Skeletal muscle tissue (tissue), 4 donors: ENCODE results near the gene DGKI. TPM values are rescaled to one million over a fixed set of nuclear protein-coding genes. Genes with fewer than 3 reads are reported as not detected.
"Not testable (repeated sequence)": the region's sequence is repeated elsewhere in the genome, so short reads cannot be mapped to it uniquely, and the experiment has no call there.

Source experiments
- H3K27ac ChIP-seq: one replicate; pipeline ENCODE4 v1.7.0; 2013; ENCODE audit warnings: mild to moderate bottlenecking, low read depth, low read length, inconsistent platforms
- H3K27me3 ChIP-seq, 3 donors: one replicate each; pipeline ENCODE4 v1.7.0; 2013; ENCODE audit warnings: low read length in 3 of 3; ENCODE audit not compliant: control insufficient read depth in 3 of 3, insufficient read depth in 3 of 3
- H3K36me3 ChIP-seq, 3 donors: one replicate each; pipeline ENCODE4 v1.7.0; 2013; ENCODE audit warnings: low read length in 3 of 3; ENCODE audit not compliant: control insufficient read depth in 3 of 3, insufficient read depth in 3 of 3
- H3K4me1 ChIP-seq, 3 donors: one replicate each; pipeline ENCODE4 v1.7.0; 2013; ENCODE audit warnings: low read length in 3 of 3, mild to moderate bottlenecking in 3 of 3; ENCODE audit not compliant: control insufficient read depth in 3 of 3, insufficient read depth in 3 of 3
- H3K4me3 ChIP-seq, 3 donors: one replicate each; pipeline ENCODE4 v1.7.0; 2013; ENCODE audit warnings: low read length in 3 of 3
- H3K9ac ChIP-seq, 3 donors: one replicate each; pipeline ENCODE4 v1.7.0; 2013; ENCODE audit warnings: low read length in 3 of 3, mild to moderate bottlenecking in 3 of 3, moderate library complexity in 2 of 3, low read depth in 1 of 3
- H3K9me3 ChIP-seq, 3 donors: one replicate each; pipeline ENCODE4 v1.7.0; 2013; ENCODE audit warnings: low read length in 3 of 3; ENCODE audit not compliant: control insufficient read depth in 3 of 3
- total RNA-seq: library from RNA; depleted of rRNA; stranded (reverse); fragments of >200 nt; gene quantifications from one replicate; pipeline ENCODE4 v1.2.3, GENCODE V29; 2014
- donor health status: Osteomylitis.

Gene DGKI
- total RNA-seq, 1 donor from 2014 or later, result 1.0 TPM

DNA sequence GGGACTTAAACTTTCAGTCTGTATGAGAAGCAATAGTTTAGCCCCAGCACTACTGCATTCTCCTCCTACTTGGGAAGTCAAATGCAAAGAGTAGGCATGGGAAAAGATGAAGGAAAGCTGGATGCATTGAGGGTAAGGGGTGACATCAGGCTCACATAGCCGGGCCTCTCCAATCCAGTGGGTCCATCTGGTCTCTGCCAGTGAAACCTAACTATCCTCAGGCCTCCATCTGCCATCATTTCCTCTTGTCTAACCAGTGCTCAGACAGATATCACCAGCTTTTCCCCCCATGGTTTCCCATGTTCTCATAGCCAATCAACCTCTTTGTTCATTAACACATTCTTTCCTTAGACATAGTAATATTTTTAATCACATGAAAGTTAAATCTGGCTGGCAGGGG, 118.3 kb downstream of the DGKI start:
- no peaks in the 10 kb centered on the region for H3K9me3 ChIP-seq
- H3K36me3 ChIP-seq, result no peaks in the 10 kb centered on the region
- no peak overlapping the region for H3K4me3 ChIP-seq
- no peaks in the 10 kb centered on the region for H3K4me1 ChIP-seq
- no peak overlapping the region for H3K9ac ChIP-seq
- no peaks in the 10 kb centered on the region for H3K27me3 ChIP-seq
- H3K27ac ChIP-seq, result no peak overlapping the region

DNA sequence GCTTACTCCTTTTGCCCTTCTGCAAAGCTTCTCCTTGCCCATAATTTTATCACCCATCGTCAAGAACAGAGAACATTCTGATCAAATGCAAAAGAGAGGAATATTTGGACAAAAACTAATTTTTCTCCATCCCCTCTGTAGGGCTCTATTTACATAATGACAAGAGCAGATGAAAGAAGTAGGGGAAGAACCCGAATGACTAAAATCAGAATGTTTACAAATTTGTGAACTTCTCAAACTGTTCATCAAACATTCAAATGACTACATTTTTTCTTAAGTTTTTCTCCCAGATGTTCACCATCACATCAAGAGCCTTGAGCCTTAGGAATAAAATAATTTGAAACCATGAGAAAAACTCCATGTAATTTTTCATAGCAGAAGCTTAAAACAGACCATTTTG, 119.4 kb downstream of the DGKI start:
- Histone ChIP-seq H3K9ac (no peak overlapping the region), H3K27ac (no peak overlapping the region), H3K4me3 (no peak overlapping the region)

DNA sequence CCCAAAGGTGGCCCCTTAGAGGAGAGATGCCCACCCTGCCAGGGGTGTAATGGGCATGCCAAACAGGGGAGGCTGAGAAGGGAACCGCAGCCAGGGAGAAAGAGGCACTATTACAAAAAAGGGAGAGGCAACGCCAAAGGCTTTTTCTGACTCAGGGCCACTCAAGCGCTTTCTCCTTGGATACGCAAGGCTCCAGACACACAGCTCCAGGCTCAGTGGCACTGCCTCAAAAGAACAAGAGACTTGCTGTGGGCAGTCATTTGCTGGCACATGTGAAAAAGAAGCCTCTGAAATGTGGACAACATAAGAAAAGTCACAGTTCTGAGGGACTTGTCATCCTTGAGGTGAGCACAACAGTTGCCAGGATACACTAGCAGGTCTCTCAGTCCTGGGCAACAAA, 128.4 kb downstream of the DGKI start:
- Histone ChIP-seq H3K27me3 (no peaks in the 10 kb centered on the region), H3K27ac (no peak overlapping the region), H3K4me1 (no peaks in the 10 kb centered on the region), H3K9ac (no peak overlapping the region), H3K4me3 (no peak overlapping the region), H3K36me3 (no peaks in the 10 kb centered on the region), H3K9me3 (no peaks in the 10 kb centered on the region)

More for the DNA sequence above, 119.4 kb downstream of the DGKI start:
- no peaks in the 10 kb centered on the region for H3K36me3 ChIP-seq
- H3K27me3 ChIP-seq, result no peaks in the 10 kb centered on the region
- no peaks in the 10 kb centered on the region for H3K4me1 ChIP-seq
- H3K9me3 ChIP-seq, result no peaks in the 10 kb centered on the region

DNA sequence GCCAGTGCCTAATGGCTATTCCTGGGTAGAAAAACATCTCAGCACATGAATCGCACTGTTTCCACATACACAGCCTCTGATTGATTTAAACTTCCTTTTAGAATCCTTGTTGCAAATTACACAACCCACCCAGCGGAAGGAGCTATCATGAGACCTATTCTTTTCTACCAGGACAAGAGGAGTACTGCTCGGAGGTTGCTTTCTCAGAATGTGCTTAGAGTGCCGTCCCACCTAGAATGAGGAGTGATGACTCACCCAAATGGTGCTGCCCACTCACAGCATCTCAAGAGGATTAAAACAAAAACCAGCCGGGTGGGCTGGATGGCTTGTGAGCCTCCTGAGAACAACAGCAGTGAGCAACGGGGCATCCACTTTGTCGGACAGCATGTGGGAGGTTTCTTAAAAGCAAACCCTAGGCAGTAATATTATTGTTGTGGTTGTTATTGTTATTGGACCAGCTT, 128.9 kb downstream of the DGKI start:
- H3K9ac ChIP-seq, result no peak overlapping the region
- H3K27me3 ChIP-seq, result no peaks in the 10 kb centered on the region
- no peaks in the 10 kb centered on the region for H3K36me3 ChIP-seq
- H3K9me3 ChIP-seq, result no peaks in the 10 kb centered on the region
- H3K27ac ChIP-seq, result no peak overlapping the region
- no peak overlapping the region for H3K4me3 ChIP-seq
- no peaks in the 10 kb centered on the region for H3K4me1 ChIP-seq

DNA sequence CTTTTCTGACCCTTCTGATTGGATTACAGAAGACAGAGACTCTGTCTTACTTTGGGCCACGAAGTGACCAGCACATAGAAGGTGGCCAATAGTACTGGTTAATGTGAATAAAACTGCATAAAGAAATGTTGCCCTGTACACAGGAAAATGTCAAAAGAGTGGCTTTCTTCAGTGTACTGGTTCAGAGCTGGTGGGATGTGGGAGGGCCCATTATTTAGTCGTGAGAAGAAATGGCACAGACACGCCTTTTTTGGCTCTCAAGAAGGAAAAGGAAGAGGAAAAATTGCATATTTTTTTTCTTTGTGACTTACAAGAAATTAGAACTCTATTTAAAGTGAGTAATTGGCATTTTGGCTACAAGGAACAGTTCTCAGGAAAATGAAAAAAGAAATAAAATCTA, 129.7 kb downstream of the DGKI start:
- Histone ChIP-seq H3K4me3 (no peak overlapping the region), H3K9me3 (no peaks in the 10 kb centered on the region), H3K27ac (no peak overlapping the region), H3K9ac (no peak overlapping the region), H3K4me1 (no peaks in the 10 kb centered on the region), H3K36me3 (no peaks in the 10 kb centered on the region), H3K27me3 (no peaks in the 10 kb centered on the region)

DNA sequence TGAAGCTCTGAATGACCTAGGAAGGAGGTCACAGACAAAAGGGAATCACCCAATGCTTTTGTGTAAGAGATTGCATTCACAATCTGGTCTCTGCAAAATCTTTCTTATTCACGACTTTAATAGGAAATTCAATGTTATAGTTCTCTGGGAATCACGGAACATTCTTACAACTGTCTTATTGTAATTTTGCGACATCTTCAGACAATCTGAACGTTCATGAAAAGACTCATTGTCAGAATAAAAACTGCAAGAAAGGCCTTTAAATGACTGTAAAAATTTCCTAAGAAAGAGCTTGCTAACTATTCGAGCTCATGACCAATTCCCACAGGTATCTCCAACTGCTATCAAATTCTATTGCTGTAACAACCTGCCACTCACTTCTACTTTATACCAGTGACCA, 130.7 kb downstream of the DGKI start:
- no peaks in the 10 kb centered on the region for H3K36me3 ChIP-seq
- no peaks in the 10 kb centered on the region for H3K4me1 ChIP-seq
- H3K27ac ChIP-seq, result no peak overlapping the region
- H3K4me3 ChIP-seq, result no peak overlapping the region
- no peak overlapping the region for H3K9ac ChIP-seq
- H3K9me3 ChIP-seq, result no peaks in the 10 kb centered on the region
- no peaks in the 10 kb centered on the region for H3K27me3 ChIP-seq

DNA sequence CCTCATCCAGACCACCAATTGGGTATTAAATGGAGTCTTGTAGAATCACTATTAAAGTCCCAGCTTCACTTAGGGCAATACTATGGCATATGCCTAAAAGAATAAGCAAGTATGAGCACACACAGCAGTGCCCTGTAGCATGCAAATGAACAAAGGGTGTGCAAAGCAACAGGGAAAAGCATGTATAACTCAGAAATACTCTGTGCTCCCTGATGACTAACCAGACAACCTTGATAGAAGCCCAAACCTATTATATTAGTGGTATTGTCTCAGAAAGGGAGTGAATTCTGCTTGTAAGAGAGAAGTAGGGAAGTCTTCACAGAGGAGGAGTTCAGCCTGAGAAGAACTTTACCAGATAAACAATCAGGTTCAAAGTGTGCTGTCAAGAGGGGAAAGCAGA, 131.2 kb downstream of the DGKI start:
- Histone ChIP-seq H3K4me1 (no peaks in the 10 kb centered on the region), H3K4me3 (no peak overlapping the region), H3K9ac (no peak overlapping the region), H3K36me3 (no peaks in the 10 kb centered on the region), H3K27me3 (no peaks in the 10 kb centered on the region), H3K9me3 (no peaks in the 10 kb centered on the region), H3K27ac (no peak overlapping the region)

DNA sequence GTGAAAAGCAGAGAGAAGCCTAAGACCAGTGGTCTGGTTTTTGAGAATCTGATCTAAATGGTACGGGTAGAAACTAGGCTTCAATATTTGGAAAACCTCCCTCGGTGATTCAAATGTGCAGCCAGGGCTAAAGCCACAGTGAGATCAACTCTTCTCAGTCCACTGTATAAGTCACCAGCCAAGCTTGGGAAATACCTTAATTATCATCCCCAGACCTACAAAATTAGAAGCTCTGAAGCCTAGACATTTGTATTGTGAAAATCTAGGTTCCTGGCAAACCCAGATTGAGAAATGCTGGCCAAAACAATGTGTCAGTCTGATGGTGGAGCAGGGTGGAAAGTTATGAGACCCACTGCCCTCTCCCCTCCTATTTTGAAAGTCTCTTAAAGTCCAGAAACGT, 131.7 kb downstream of the DGKI start:
- no peak overlapping the region for H3K9ac ChIP-seq
- no peak overlapping the region for H3K27ac ChIP-seq
- H3K4me1 ChIP-seq, result no peaks in the 10 kb centered on the region
- no peak overlapping the region for H3K4me3 ChIP-seq
- no peaks in the 10 kb centered on the region for H3K9me3 ChIP-seq
- no peaks in the 10 kb centered on the region for H3K36me3 ChIP-seq
- H3K27me3 ChIP-seq, result no peaks in the 10 kb centered on the region

DNA sequence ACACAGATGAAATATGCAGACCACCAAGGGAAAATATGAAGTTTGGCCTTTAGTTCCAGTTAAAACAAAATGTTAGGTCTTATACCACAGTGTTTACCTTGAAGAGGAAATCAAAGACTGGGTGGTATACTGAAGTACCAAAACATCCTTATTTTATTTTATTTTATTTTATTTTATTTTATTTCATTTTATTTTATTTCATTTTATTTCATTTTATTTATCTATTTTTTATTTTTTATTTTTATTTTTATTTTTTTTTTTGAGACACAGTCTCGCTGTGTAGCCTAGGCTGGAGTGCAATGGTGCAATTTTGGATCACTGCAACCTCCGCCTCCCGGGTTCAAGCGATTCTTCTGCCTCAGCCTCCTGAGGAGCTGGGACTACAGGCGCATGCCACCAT, 140.4 kb downstream of the DGKI start:
- H3K36me3 ChIP-seq, H3K9me3 ChIP-seq, H3K4me1 ChIP-seq, H3K27ac ChIP-seq, H3K4me3 ChIP-seq, H3K27me3 ChIP-seq, H3K9ac ChIP-seq: not testable (repeated sequence)

DNA sequence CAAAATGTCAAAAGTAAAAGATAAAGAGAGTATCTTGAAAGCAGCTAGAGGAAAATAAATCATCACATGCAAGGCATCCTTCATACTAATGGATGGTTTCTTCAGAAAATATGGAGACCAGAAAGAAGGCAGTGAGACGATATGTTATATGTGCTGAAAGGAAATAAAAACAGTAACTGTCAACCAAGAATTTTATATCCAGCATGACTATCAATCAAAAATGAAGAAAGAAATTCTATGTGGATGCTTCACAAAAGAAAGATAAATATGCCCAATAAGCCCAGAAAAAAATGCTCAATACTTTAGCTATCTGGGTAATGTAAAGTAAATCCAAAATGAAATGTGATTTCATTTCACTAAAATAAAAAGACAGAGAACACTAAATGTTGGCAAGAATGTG, 142.1 kb downstream of the DGKI start:
- Histone ChIP-seq H3K27me3 (no peaks in the 10 kb centered on the region), H3K27ac (no peak overlapping the region), H3K9ac (no peak overlapping the region), H3K4me3 (no peak overlapping the region), H3K4me1 (no peaks in the 10 kb centered on the region), H3K36me3 (no peaks in the 10 kb centered on the region), H3K9me3 (no peaks in the 10 kb centered on the region)
